PC-3 (cell line): ENCODE results near the gene CRY1. TPM values are rescaled to one million over a fixed set of nuclear protein-coding genes. Genes with fewer than 3 reads are reported as not detected.

ENCODE experiments used
- ATAC-seq: fragments of 200-7000 bp; cut with Tn5 transposase; 2 replicates; pipeline ENCODE4 v1.9.1; 2020; ENCODE audit warnings: mild to moderate bottlenecking, moderate library complexity
- BruUV-seq: library from RNA; stranded (reverse); fragments of 400-500 nt; replicated peaks from 2 replicates; lab custom pipeline; 2021; lab: Mats Ljungman, UMichigan
- CTCF ChIA-PET: fragments of 300-600 bp; sonication (Branson Sonifier 250); formaldehyde crosslinking; loops from one replicate; lab custom pipeline; 2022; ENCODE audit warnings: antibody characterized with exemption; lab: Charles Lee
- POLR2A ChIA-PET: fragments of 300-600 bp; sonication (Branson Sonifier 250); formaldehyde crosslinking; loops from one replicate; lab custom pipeline; 2022; ENCODE audit warnings: antibody characterized with exemption; ENCODE audit not compliant: unreplicated experiment; lab: Charles Lee
- DNase-seq: peaks from one replicate; pipeline ENCODE4 v3.0.0-alpha.2; 2015
- H2AFZ ChIP-seq: fragments of 300-600 bp; sonication (generic); 2 replicates; pipeline ENCODE4 v1.6.0; 2016; ENCODE audit warnings: antibody characterized with exemption, low read length
- H3F3A ChIP-seq: fragments of 300-600 bp; sonication (generic); one replicate; pipeline ENCODE4 v1.6.0; 2017; ENCODE audit warnings: antibody characterized with exemption, low read length, control low read depth, mild to moderate bottlenecking; ENCODE audit not compliant: unreplicated experiment
- H3K27ac ChIP-seq: fragments of 300-600 bp; sonication (generic); 2 replicates; pipeline ENCODE4 v1.5.1; 2016; ENCODE audit warnings: mild to moderate bottlenecking, low read length
- H3K27me3 ChIP-seq: fragments of 300-600 bp; sonication (generic); 2 replicates; pipeline ENCODE4 v1.6.1; 2016; ENCODE audit warnings: low read length, mixed read lengths
- H3K36me3 ChIP-seq: fragments of 300-600 bp; sonication (generic); 2 replicates; pipeline ENCODE4 v1.6.1; 2016; ENCODE audit warnings: low read depth, mixed run types, low read length, mixed read lengths
- H3K4me1 ChIP-seq: fragments of 300-600 bp; sonication (generic); 2 replicates; pipeline ENCODE4 v1.5.1; 2016; ENCODE audit warnings: low read length; ENCODE audit not compliant: insufficient read depth
- H3K4me2 ChIP-seq: fragments of 300-600 bp; sonication (generic); 2 replicates; pipeline ENCODE4 v1.6.0; 2016; ENCODE audit warnings: low read length
- H3K4me3 ChIP-seq: fragments of 300-600 bp; sonication (generic); 2 replicates; pipeline ENCODE4 v1.5.1; 2016; ENCODE audit warnings: mild to moderate bottlenecking, low read length, mixed read lengths
- H3K79me2 ChIP-seq: fragments of 300-600 bp; sonication (generic); 2 replicates; pipeline ENCODE4 v1.6.1; 2017; ENCODE audit warnings: low read length, mixed read lengths
- H3K9ac ChIP-seq: fragments of 300-600 bp; sonication (generic); 2 replicates; pipeline ENCODE4 v1.6.0; 2016; ENCODE audit warnings: mild to moderate bottlenecking, low read length
- H3K9me2 ChIP-seq: fragments of 300-600 bp; sonication (generic); replicated peaks from 2 replicates; pipeline ENCODE4 v1.6.1; 2016; ENCODE audit warnings: mixed run types, low read length, mixed read lengths
- H3K9me3 ChIP-seq: fragments of 300-600 bp; sonication (generic); 2 replicates; pipeline ENCODE4 v1.6.1; 2016; ENCODE audit warnings: low read length, mixed read lengths
- H4K20me1 ChIP-seq: fragments of 300-600 bp; sonication (generic); 2 replicates; pipeline ENCODE4 v1.6.1; 2016; ENCODE audit warnings: low read length, mixed read lengths
- EZH2 ChIP-seq: fragments of 300-600 bp; sonication (generic); IDR thresholded peaks from one replicate; pipeline ENCODE4 v1.6.1; 2017; ENCODE audit warnings: antibody characterized with exemption, mild to moderate bottlenecking, low read length; ENCODE audit not compliant: unreplicated experiment
- EZH2phosphoT487 ChIP-seq: fragments of 300-600 bp; sonication (generic); IDR thresholded peaks from 2 replicates; pipeline ENCODE4 v1.6.1; 2018; ENCODE audit warnings: mild to moderate bottlenecking, antibody characterized with exemption, low read length, borderline replicate concordance
- intact Hi-C: fragments of 100-400 bp; cut with micrococcal nuclease; formaldehyde crosslinking; loops from 2 replicates; pipeline ENCODE4 v1.9.0; 2023
- total RNA-seq: library from RNA; depleted of rRNA; stranded (reverse); fragments of >200 nt; gene quantifications from 2 replicates; pipeline ENCODE4 v1.2.3, GENCODE V29; 2014; rRNA removed
- TF ChIP-seq, protein P1 (sequence below): fragments of 300-600 bp; sonication (generic); conservative IDR thresholded peaks from 2 replicates; pipeline ENCODE4 v1.5.1; 2017; ENCODE audit warnings: antibody characterized with exemption, low read depth, mild to moderate bottlenecking, low read length

CRY1 gene
- total RNA-seq, 1 experiment from 2014 or later = 32.0 TPM

DNA sequence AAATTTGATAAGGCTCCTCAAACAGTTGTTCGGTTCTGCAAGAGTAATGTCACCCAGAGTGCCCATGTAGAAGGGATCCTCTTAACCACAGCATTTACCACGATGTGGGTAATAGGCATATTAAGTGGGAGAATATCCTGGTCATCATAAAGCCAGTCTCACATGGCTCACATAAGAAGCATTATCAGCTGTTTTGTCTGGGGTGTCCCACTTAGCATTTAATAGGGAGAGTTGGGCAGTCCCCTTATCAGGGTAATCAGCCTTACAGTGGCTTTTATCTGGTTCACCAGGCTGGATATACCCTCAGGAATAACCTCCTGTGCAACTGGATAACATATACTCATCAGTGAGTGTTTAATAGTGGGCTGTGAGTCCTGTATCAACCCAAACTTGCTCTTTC lies 150.6 kb downstream of the CRY1 start:
- H3K27ac ChIP-seq = no peak overlapping the region
- no peak overlapping the region for H3K4me2 ChIP-seq
- no peaks in the 10 kb centered on the region for H3K79me2 ChIP-seq
- DNase-seq = no peak
- BruUV-seq = no TSS peak
- no peak overlapping the region for H2AFZ ChIP-seq
- POLR2A ChIA-PET = no interaction called here
- no peaks in the 10 kb centered on the region for H4K20me1 ChIP-seq
- TF ChIP-seq, protein P1, sequence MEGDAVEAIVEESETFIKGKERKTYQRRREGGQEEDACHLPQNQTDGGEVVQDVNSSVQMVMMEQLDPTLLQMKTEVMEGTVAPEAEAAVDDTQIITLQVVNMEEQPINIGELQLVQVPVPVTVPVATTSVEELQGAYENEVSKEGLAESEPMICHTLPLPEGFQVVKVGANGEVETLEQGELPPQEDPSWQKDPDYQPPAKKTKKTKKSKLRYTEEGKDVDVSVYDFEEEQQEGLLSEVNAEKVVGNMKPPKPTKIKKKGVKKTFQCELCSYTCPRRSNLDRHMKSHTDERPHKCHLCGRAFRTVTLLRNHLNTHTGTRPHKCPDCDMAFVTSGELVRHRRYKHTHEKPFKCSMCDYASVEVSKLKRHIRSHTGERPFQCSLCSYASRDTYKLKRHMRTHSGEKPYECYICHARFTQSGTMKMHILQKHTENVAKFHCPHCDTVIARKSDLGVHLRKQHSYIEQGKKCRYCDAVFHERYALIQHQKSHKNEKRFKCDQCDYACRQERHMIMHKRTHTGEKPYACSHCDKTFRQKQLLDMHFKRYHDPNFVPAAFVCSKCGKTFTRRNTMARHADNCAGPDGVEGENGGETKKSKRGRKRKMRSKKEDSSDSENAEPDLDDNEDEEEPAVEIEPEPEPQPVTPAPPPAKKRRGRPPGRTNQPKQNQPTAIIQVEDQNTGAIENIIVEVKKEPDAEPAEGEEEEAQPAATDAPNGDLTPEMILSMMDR = no peak
- TF ChIP-seq EZH2 (no peak), EZH2phosphoT487 (no peak)
- H3K9me2 ChIP-seq = no peaks in the 10 kb centered on the region
- no peak overlapping the region for H3K4me3 ChIP-seq
- H3F3A ChIP-seq = no peaks in the 10 kb centered on the region
- H3K36me3 ChIP-seq = no peaks in the 10 kb centered on the region
- no peak overlapping the region for H3K9ac ChIP-seq
- intact Hi-C loops = no loop called here
- H3K4me1 ChIP-seq = no peaks in the 10 kb centered on the region
- CTCF ChIA-PET = no interaction called here
- H3K9me3 ChIP-seq = peaks cover 10% of the 10 kb centered on the region; the same call in 1 of the 2 replicates
- no peaks in the 10 kb centered on the region for H3K27me3 ChIP-seq
- no peak for ATAC-seq

DNA sequence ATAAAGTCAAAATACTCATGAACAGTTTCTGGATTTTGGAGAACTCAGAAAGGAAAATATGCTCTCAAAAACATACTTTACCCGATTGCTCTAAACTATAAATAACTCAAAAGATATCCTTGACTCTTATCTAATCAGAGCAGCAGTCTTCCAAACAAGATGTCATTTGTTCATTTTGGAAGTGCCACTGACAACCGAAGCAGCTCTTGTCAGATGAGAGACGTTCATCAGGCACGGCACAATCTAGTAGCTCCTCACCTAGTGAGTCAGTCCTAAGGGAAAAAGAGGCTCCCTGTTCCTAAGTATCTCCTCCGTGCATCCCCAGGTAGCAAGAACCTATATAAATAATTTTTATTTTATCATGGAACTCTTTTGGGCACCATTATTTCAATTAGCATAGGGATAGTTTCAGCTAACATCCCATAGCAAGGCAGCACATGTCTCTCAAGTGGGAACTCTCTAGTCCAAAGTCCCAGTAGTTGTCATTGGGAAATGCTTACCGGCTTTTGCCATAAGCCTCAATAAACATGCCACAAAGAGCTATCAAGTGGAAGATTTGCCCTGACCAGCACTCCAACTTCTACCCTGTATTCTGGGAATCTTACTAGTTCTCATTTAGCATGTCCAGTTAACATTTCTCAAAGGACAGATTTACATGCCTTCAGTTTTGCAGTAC lies 151.7 kb downstream of the CRY1 start:
- Histone ChIP-seq H3K36me3 (no peaks in the 10 kb centered on the region), H3K4me2 (no peak overlapping the region), H3K4me1 (no peaks in the 10 kb centered on the region), H4K20me1 (no peaks in the 10 kb centered on the region), H3K4me3 (no peak overlapping the region), H3K9me3 (peaks cover 10% of the 10 kb centered on the region; the same call in 1 of the 2 replicates), H3K9ac (no peak overlapping the region), H3K27me3 (no peaks in the 10 kb centered on the region), H3K27ac (no peak overlapping the region), H3K9me2 (no peaks in the 10 kb centered on the region), H3K79me2 (no peaks in the 10 kb centered on the region), H3F3A (no peaks in the 10 kb centered on the region), H2AFZ (no peak overlapping the region)
- TF ChIP-seq EZH2phosphoT487 (no peak), EZH2 (no peak)
- TF ChIP-seq, protein P1 = no peak
- no TSS peak for BruUV-seq
- ChIA-PET CTCF (no interaction called here), POLR2A (no interaction called here)
- DNase-seq (no peak), ATAC-seq (no peak)
- intact Hi-C loops = no loop called here

Other genes starting within 250 kb of the CRY1 start
- 42.7 and 59.7 TPM in 2 replicates for gene TMEM263, start 137.6 kb downstream of the CRY1 start, total RNA-seq
- 10.7 and 14.2 TPM in 2 replicates for gene MTERF2, start 106.4 kb downstream of the CRY1 start, total RNA-seq